ENCODE measurements around the gene GSE1. TPM values are rescaled to one million over a fixed set of nuclear protein-coding genes. Genes with fewer than 3 reads are reported as not detected.

The GSE1 gene
- total and polyA plus RNA-seq, 2 experiments from 2014 or later, result 27.9 to 43.5 TPM

DNA sequence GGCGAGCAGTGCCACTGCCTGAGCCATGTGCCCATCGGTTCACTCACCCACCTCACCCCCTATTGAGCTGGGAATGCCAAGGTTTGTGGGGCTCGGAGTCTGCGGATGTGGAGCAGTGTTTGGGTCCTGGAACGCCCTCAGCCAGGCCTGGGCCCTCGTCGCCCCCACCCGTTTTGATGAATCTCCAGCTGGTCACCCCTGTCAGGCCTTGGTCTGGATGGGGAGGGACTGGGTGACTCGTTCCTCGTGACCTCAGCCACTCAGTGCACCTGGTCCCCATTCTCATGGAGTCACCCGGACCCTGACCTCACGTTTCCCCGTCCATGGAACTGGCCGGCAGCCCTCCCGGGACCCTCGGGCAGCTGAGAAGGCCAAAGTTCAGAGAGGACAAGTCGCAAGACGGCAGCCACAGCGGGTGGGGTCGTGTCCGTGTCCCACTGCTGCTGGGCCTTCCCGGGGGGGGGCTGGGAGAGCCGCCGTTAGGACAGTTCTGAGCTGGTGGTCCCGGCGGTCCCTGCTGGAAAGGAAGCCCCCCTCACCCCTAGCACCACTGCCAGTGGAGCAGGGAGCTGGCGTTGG lies 23.2 kb downstream of the GSE1 start:
- H3K4me2 ChIP-seq, result no peak overlapping the region
- WGBS (ENCODE audit: low lambda C conversion rate, missing lambda C conversion rate), result 89% methylated on average over 23 of the region's 27 CpGs
- H3K79me2 ChIP-seq, result peaks cover 97% of the 10 kb centered on the region
- TF ChIP-seq, protein P1, sequence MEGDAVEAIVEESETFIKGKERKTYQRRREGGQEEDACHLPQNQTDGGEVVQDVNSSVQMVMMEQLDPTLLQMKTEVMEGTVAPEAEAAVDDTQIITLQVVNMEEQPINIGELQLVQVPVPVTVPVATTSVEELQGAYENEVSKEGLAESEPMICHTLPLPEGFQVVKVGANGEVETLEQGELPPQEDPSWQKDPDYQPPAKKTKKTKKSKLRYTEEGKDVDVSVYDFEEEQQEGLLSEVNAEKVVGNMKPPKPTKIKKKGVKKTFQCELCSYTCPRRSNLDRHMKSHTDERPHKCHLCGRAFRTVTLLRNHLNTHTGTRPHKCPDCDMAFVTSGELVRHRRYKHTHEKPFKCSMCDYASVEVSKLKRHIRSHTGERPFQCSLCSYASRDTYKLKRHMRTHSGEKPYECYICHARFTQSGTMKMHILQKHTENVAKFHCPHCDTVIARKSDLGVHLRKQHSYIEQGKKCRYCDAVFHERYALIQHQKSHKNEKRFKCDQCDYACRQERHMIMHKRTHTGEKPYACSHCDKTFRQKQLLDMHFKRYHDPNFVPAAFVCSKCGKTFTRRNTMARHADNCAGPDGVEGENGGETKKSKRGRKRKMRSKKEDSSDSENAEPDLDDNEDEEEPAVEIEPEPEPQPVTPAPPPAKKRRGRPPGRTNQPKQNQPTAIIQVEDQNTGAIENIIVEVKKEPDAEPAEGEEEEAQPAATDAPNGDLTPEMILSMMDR (IDR thresholded peaks at IDR 0.05; ENCODE audit: poor library complexity), result no peak
- TF ChIP-seq EZH2 (IDR thresholded peaks at IDR 0.05; ENCODE audit: borderline replicate concordance) (no peak), EZH2phosphoT487 (IDR thresholded peaks at IDR 0.05; ENCODE audit: low read depth, severe bottlenecking, unreplicated experiment) (no peak)
- no peaks in the 10 kb centered on the region for H3K9me2 ChIP-seq (replicated peaks; ENCODE audit: insufficient read depth)
- no peaks in the 10 kb centered on the region for H3K9me3 ChIP-seq (ENCODE audit: low read depth)
- H4K20me1 ChIP-seq (ENCODE audit: insufficient read depth, poor library complexity, severe bottlenecking), result peaks cover 97% of the 10 kb centered on the region
- H3K27me3 ChIP-seq, result no peaks in the 10 kb centered on the region
- H3K27ac ChIP-seq, result no peak overlapping the region
- no peak for DNase-seq (ENCODE audit: low spot score)
- no peak overlapping the region for H3K4me3 ChIP-seq
- H3K4me1 ChIP-seq (ENCODE audit: insufficient read depth), result no peaks in the 10 kb centered on the region
- H3K36me3 ChIP-seq (replicated peaks; ENCODE audit: insufficient read depth, low read depth), result no peaks in the 10 kb centered on the region
- H2AFZ ChIP-seq, result no peak overlapping the region

DNA sequence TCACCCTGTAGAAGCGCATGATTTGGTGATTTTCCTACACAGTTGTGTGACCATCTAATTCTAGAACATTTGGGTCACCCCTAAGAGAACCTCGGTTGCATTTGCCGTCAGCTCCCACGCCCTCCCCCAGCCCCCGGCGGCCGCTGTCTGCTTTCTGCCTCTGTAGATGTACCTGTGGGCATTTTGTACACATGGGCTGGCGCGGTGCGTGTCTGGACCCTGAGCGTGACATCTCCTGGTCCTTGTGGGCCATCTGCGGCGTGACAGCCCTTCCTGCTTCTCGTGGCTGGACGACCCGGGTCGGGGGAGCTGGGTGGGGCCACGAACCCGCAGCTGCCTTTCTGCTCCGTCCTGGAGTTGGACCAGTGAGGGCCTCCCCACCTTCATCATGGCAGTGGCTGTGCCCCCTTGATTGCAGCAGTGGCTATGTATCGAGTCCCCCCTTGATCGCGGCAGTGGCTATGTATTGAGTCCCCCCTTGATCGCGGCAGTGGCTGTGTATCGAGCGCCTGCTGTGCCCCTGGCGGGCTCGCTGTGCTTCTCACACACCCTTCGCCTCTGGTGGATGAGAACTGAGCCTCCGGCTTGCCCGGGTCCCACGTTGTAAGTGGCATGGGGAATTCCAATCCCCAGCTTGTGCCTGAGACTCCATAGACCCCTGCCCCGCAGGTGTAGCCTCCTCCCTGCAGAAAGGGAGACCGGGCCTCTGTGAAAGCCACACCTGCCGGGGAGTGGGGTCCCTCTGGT lies 24.1 kb downstream of the GSE1 start:
- TF ChIP-seq, protein P1 (IDR thresholded peaks at IDR 0.05; ENCODE audit: poor library complexity), result no peak
- TF ChIP-seq EZH2phosphoT487 (IDR thresholded peaks at IDR 0.05; ENCODE audit: low read depth, severe bottlenecking, unreplicated experiment), result no peak
- TF ChIP-seq EZH2 (IDR thresholded peaks at IDR 0.05; ENCODE audit: borderline replicate concordance), result no peak
- peaks cover 97% of the 10 kb centered on the region for H4K20me1 ChIP-seq (ENCODE audit: insufficient read depth, poor library complexity, severe bottlenecking)
- no peak overlapping the region for H2AFZ ChIP-seq
- no peaks in the 10 kb centered on the region for H3K9me2 ChIP-seq (replicated peaks; ENCODE audit: insufficient read depth)
- no peak overlapping the region for H3K27ac ChIP-seq
- H3K27me3 ChIP-seq, result no peaks in the 10 kb centered on the region
- no peak for DNase-seq (ENCODE audit: low spot score)
- no peak overlapping the region for H3K4me2 ChIP-seq
- H3K9me3 ChIP-seq (ENCODE audit: low read depth), result no peaks in the 10 kb centered on the region
- WGBS (ENCODE audit: low lambda C conversion rate, missing lambda C conversion rate), result 94% methylated on average over 36 of the region's 36 CpGs
- no peaks in the 10 kb centered on the region for H3K36me3 ChIP-seq (replicated peaks; ENCODE audit: insufficient read depth, low read depth)
- H3K79me2 ChIP-seq, result peaks cover 97% of the 10 kb centered on the region
- no peaks in the 10 kb centered on the region for H3K4me1 ChIP-seq (ENCODE audit: insufficient read depth)
- no peak overlapping the region for H3K4me3 ChIP-seq

DNA sequence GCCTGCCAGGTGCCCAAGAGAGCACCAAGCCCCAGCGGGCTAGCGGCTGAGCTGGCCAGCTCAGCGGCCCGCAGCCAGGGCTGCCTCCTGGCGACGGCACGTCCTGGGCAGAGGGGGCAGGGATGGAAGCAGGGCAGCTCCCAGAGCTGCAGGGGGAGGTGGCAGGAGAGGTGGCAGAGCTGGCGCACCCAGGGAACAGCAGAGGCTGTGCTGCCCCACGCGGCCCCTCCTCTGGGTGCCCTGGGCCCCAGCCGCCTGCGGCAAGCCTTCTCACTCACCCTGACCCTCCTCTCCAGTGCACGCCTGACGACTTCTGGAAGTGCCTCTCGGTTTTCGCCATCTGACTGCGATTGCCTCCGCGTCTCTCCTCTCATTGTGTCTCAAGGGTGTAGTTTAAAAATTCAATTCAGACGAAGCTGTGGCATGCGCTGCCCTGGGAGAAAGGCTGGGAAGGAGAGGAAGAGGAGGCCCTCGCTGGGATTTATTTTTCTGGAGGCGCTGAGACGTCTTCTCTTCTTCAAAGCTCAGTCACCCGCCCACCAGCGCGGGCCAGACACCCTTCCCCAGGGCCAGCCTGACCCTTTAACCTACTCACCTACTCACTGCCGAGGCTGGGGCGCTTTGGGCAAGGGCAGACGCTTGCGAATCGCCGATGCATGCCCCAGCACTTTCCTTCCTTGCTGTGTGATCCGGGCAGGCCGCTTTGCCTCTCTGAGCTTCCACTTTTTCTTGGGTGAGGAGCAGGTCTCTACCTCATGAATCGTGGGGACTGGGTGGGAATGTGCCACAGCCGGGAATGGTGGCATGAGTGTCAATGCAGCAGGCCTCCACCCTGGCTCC lies 24.9 kb downstream of the GSE1 start:
- peaks cover 97% of the 10 kb centered on the region for H4K20me1 ChIP-seq (ENCODE audit: insufficient read depth, poor library complexity, severe bottlenecking)
- H3K4me1 ChIP-seq (ENCODE audit: insufficient read depth), result no peaks in the 10 kb centered on the region

More for the DNA sequence above, 24.9 kb downstream of the GSE1 start:
- H3K4me2 ChIP-seq, result no peak overlapping the region
- TF ChIP-seq, protein P1 (IDR thresholded peaks at IDR 0.05; ENCODE audit: poor library complexity), result no peak
- no peak for TF ChIP-seq EZH2 (IDR thresholded peaks at IDR 0.05; ENCODE audit: borderline replicate concordance)
- DNase-seq (ENCODE audit: low spot score), result no peak
- no peak overlapping the region for H3K4me3 ChIP-seq
- no peaks in the 10 kb centered on the region for H3K9me2 ChIP-seq (replicated peaks; ENCODE audit: insufficient read depth)
- H3K27me3 ChIP-seq, result no peaks in the 10 kb centered on the region
- 91% methylated on average over 36 of the region's 37 CpGs for WGBS (ENCODE audit: low lambda C conversion rate, missing lambda C conversion rate)
- H3K79me2 ChIP-seq, result peaks cover 97% of the 10 kb centered on the region
- H3K27ac ChIP-seq, result no peak overlapping the region
- H3K9me3 ChIP-seq (ENCODE audit: low read depth), result no peaks in the 10 kb centered on the region
- no peak overlapping the region for H2AFZ ChIP-seq
- no peaks in the 10 kb centered on the region for H3K36me3 ChIP-seq (replicated peaks; ENCODE audit: insufficient read depth, low read depth)
